Measurements from ENCODE around the gene IKZF1. TPM values are rescaled to one million over a fixed set of nuclear protein-coding genes. Genes with fewer than 3 reads are reported as not detected.

The IKZF1 gene
- polyA plus RNA-seq, 2 of the 4 experiments (the other 2 are of a cell fraction) = not detected

GRCh38 chr7:50310361-50310760 lies 5.8 kb downstream of the IKZF1 start:
- H3K9me3 ChIP-seq = no peaks in the 10 kb centered on the region
- TF ChIP-seq CBX8 (IDR thresholded peaks at IDR 0.05) = no peak
- TF ChIP-seq HDAC2 (IDR thresholded peaks at IDR 0.05) = no peak
- TF ChIP-seq ESRRA (IDR thresholded peaks at IDR 0.05; ENCODE audit: borderline replicate concordance, low read length) = no peak
- TF ChIP-seq POLR2AphosphoS2 (conservative IDR thresholded peaks at IDR 0.05; ENCODE audit: low read length) = no peak
- no peak for ATAC-seq
- ChIA-PET POLR2A (no interaction called here), CTCF (no interaction called here)
- WGBS (ENCODE audit: missing lambda C conversion rate) = 43% methylated on average over 6 of the region's 6 CpGs
- no peaks in the 10 kb centered on the region for H3K4me1 ChIP-seq
- FAIRE-seq = no peak
- H3K27ac ChIP-seq = no peak overlapping the region
- H3K4me3 ChIP-seq = no peak overlapping the region
- H3K4me2 ChIP-seq = no peak overlapping the region
- DNase-seq (ENCODE audit: low read depth in 1 of 2, low spot score in 1 of 2) = no peak

GRCh38 chr7:50310956-50311355 lies 6.4 kb downstream of the IKZF1 start:
- H3K4me2 ChIP-seq = no peak overlapping the region
- no peak for ATAC-seq
- no peak for FAIRE-seq
- no peaks in the 10 kb centered on the region for H3K9me3 ChIP-seq
- H3K27ac ChIP-seq = no peak overlapping the region
- DNase-seq (ENCODE audit: low read depth in 1 of 2, low spot score in 1 of 2) = no peak
- TF ChIP-seq PBX3 (IDR thresholded peaks at IDR 0.05) (no peak), HOXB5 (CRISPR knock-in tag; IDR thresholded peaks at IDR 0.05) (no peak), CHD4 (IDR thresholded peaks at IDR 0.05; ENCODE audit: borderline replicate concordance) (no peak), RFX5 (IDR thresholded peaks at IDR 0.05) (no peak), FOSB (CRISPR knock-in tag; IDR thresholded peaks at IDR 0.05) (no peak), EP300 (IDR thresholded peaks at IDR 0.05) (no peak), TP53 (CRISPR knock-in tag; IDR thresholded peaks at IDR 0.05) (no peak), BCL3 (IDR thresholded peaks at IDR 0.05) (no peak), USF2 (IDR thresholded peaks at IDR 0.05) (no peak), HES2 (IDR thresholded peaks at IDR 0.05) (no peak), HEYL (CRISPR knock-in tag; IDR thresholded peaks at IDR 0.05) (no peak), HMGXB4 (CRISPR knock-in tag; IDR thresholded peaks at IDR 0.05; ENCODE audit: borderline replicate concordance) (no peak), BHLHE40 (IDR thresholded peaks at IDR 0.05; ENCODE audit: low read depth, low read length) (no peak), RAD21 (conservative IDR thresholded peaks at IDR 0.05 in 1 of 2, IDR thresholded peaks at IDR 0.05 in 1 of 2) (no peak), ELK1 (IDR thresholded peaks at IDR 0.05; ENCODE audit: low read depth, low read length) (no peak), POLR2AphosphoS2 (conservative IDR thresholded peaks at IDR 0.05; ENCODE audit: low read length) (no peak), TFCP2L1 (CRISPR knock-in tag; IDR thresholded peaks at IDR 0.05) (no peak), SMC3 (IDR thresholded peaks at IDR 0.05) (no peak)
- H3K4me1 ChIP-seq = no peaks in the 10 kb centered on the region
- H3K4me3 ChIP-seq = no peak overlapping the region
- ChIA-PET CTCF (no interaction called here), POLR2A (no interaction called here)
- 86% methylated on average over 1 of the region's 1 CpG for WGBS (ENCODE audit: missing lambda C conversion rate)
